ENCODE measurements around the gene STOM. TPM values are rescaled to one million over a fixed set of nuclear protein-coding genes. Genes with fewer than 3 reads are reported as not detected.

The STOM gene
- total and polyA plus RNA-seq, 2 donors from 2014 or later: 165 to 229 TPM

- H3K27ac ChIP-seq (ENCODE audit: low read depth in 2 of 2, low read length in 2 of 2): peak overlapping the region; percentile 16 to 40
- DNase-seq (no peak), FAIRE-seq (no peak)
- H3K27me3 ChIP-seq (ENCODE audit: control insufficient read depth, insufficient read depth, low read length): no peaks in the 10 kb centered on the region
- H3K36me3 ChIP-seq (ENCODE audit: control insufficient read depth in 2 of 3, insufficient read depth in 3 of 3, low read length in 3 of 3): peaks cover 0 to 3% (median 0%) of the 10 kb centered on the region in 3 donors
- H3K4me1 ChIP-seq (ENCODE audit: control insufficient read depth in 2 of 3, insufficient read depth in 2 of 3, low read depth in 1 of 3, low read length in 3 of 3): peaks cover 3 to 55% (median 12%) of the 10 kb centered on the region in 3 donors
- no peak overlapping the region for H3K9ac ChIP-seq (ENCODE audit: low read length in 3 of 3)
- no peak overlapping the region for H3K4me3 ChIP-seq (ENCODE audit: low read length in 3 of 3)
- no peaks in the 10 kb centered on the region for H3K9me3 ChIP-seq (ENCODE audit: control insufficient read depth in 2 of 3, insufficient read depth in 1 of 3, low read length in 3 of 3)
- intact Hi-C loops (cut with DNase I): no loop called here
- no peak for TF ChIP-seq CTCF (IDR thresholded peaks at IDR 0.05; ENCODE audit: borderline replicate concordance, extremely low read depth, insufficient read depth)
Observed at GRCh38 chr9:121364886-121365285, 5.2 kb downstream of the STOM start.

GRCh38 chr9:121364077-121364476 is 6.0 kb downstream of the STOM start:
- peak overlapping the region in 1 of 3 donors; percentile 9 for H3K9ac ChIP-seq (ENCODE audit: low read length in 3 of 3)
- no peak for FAIRE-seq
- peaks cover 0 to 3% (median 0%) of the 10 kb centered on the region in 3 donors for H3K36me3 ChIP-seq (ENCODE audit: control insufficient read depth in 2 of 3, insufficient read depth in 3 of 3, low read length in 3 of 3)
- H3K4me1 ChIP-seq (ENCODE audit: control insufficient read depth in 2 of 3, insufficient read depth in 2 of 3, low read depth in 1 of 3, low read length in 3 of 3): peaks cover 3 to 63% (median 14%) of the 10 kb centered on the region in 3 donors
- H3K27ac ChIP-seq (ENCODE audit: low read depth in 2 of 2, low read length in 2 of 2): peak overlapping the region; percentile 30 to 92
- no peaks in the 10 kb centered on the region for H3K9me3 ChIP-seq (ENCODE audit: control insufficient read depth in 2 of 3, insufficient read depth in 1 of 3, low read length in 3 of 3)
- no peaks in the 10 kb centered on the region for H3K27me3 ChIP-seq (ENCODE audit: control insufficient read depth, insufficient read depth, low read length)
- no peak overlapping the region for H3K4me3 ChIP-seq (ENCODE audit: low read length in 3 of 3)
- DNase-seq: no peak
- intact Hi-C loops (cut with DNase I): no loop called here
- TF ChIP-seq CTCF (IDR thresholded peaks at IDR 0.05; ENCODE audit: borderline replicate concordance, extremely low read depth, insufficient read depth): no peak

- intact Hi-C loops (cut with DNase I): no loop called here
- TF ChIP-seq CTCF (IDR thresholded peaks at IDR 0.05; ENCODE audit: borderline replicate concordance, extremely low read depth, insufficient read depth): no peak
- Histone ChIP-seq H3K9ac (ENCODE audit: low read length in 3 of 3) (peak overlapping the region in 1 of 3 donors; percentile 9), H3K27ac (ENCODE audit: low read depth in 2 of 2, low read length in 2 of 2) (peak overlapping the region; percentile 30 to 92), H3K4me1 (ENCODE audit: control insufficient read depth in 2 of 3, insufficient read depth in 2 of 3, low read depth in 1 of 3, low read length in 3 of 3) (peaks cover 3 to 64% (median 14%) of the 10 kb centered on the region in 3 donors), H3K9me3 (ENCODE audit: control insufficient read depth in 2 of 3, insufficient read depth in 1 of 3, low read length in 3 of 3) (no peaks in the 10 kb centered on the region), H3K27me3 (ENCODE audit: control insufficient read depth, insufficient read depth, low read length) (no peaks in the 10 kb centered on the region), H3K36me3 (ENCODE audit: control insufficient read depth in 2 of 3, insufficient read depth in 3 of 3, low read length in 3 of 3) (peaks cover 0 to 3% (median 0%) of the 10 kb centered on the region in 3 donors), H3K4me3 (ENCODE audit: low read length in 3 of 3) (no peak overlapping the region)
- DNase-seq: no peak
- peak; percentile 29 for FAIRE-seq
Observed at GRCh38 chr9:121363622-121363961, 6.5 kb downstream of the STOM start.
